WERI-Rb-1 (cell line): ENCODE measurements around the gene CPXM1.

ENCODE experiments used
- DNase-seq: peaks from one replicate; pipeline ENCODE4 v3.0.0-alpha.2; 2020
- H3K27ac ChIP-seq: fragments of 250-450 bp; sonication (Bioruptor Pico); 2 replicates; pipeline ENCODE4 v1.5.1; 2020; ENCODE audit warnings: mild to moderate bottlenecking, moderate library complexity
- H3K27me3 ChIP-seq: fragments of 250-450 bp; sonication (Bioruptor Pico); 2 replicates; pipeline ENCODE4 v1.5.1; 2021; ENCODE audit warnings: mild to moderate bottlenecking, low read depth, moderate library complexity; ENCODE audit not compliant: insufficient read depth, severe bottlenecking
- H3K36me3 ChIP-seq: fragments of 250-450 bp; sonication (Bioruptor Pico); 2 replicates; pipeline ENCODE4 v1.5.1; 2020; ENCODE audit warnings: mild to moderate bottlenecking, moderate library complexity
- H3K4me3 ChIP-seq: 2 replicates; pipeline ENCODE4 v1.5.1; 2011; ENCODE audit warnings: low read depth, mild to moderate bottlenecking, control low read depth, low read length
- H3K9me3 ChIP-seq: fragments of 250-450 bp; sonication (Bioruptor Pico); 2 replicates; pipeline ENCODE4 v1.5.1; 2021; ENCODE audit warnings: mild to moderate bottlenecking, moderate library complexity; ENCODE audit not compliant: severe bottlenecking
- CTCF ChIP-seq: IDR thresholded peaks from 2 replicates; pipeline ENCODE4 v1.5.1; 2011; ENCODE audit warnings: low read depth, mild to moderate bottlenecking, control low read depth, inconsistent platforms, low read length

CPXM1 gene

GRCh38 chr20:2793471-2793870 lies 7.0 kb downstream of the CPXM1 start:
- DNase-seq = no peak
- Histone ChIP-seq H3K27ac (no peak overlapping the region), H3K4me3 (no peak overlapping the region), H3K36me3 (peaks cover 34% of the 10 kb centered on the region), H3K27me3 (no peaks in the 10 kb centered on the region), H3K9me3 (no peaks in the 10 kb centered on the region)
- TF ChIP-seq CTCF = no peak

GRCh38 chr20:2783908-2784566 lies 16.4 kb downstream of the CPXM1 start:
- H3K9me3 ChIP-seq = no peaks in the 10 kb centered on the region
- no peak for DNase-seq
- TF ChIP-seq CTCF = no peak
- no peaks in the 10 kb centered on the region; the same call in 1 of the 2 replicates for H3K36me3 ChIP-seq
- no peak overlapping the region for H3K4me3 ChIP-seq
- no peak overlapping the region for H3K27ac ChIP-seq
- no peaks in the 10 kb centered on the region for H3K27me3 ChIP-seq

- no peak overlapping the region for H3K27ac ChIP-seq
- H3K27me3 ChIP-seq = no peaks in the 10 kb centered on the region
- TF ChIP-seq CTCF = no peak
- no peaks in the 10 kb centered on the region for H3K36me3 ChIP-seq
- DNase-seq = no peak
- peaks cover under 1% of the 10 kb centered on the region for H3K9me3 ChIP-seq
- H3K4me3 ChIP-seq = no peak overlapping the region
These were observed 19.5 kb downstream of the CPXM1 start for GRCh38 chr20:2780948-2781347.

GRCh38 chr20:2778602-2779321 lies 21.7 kb downstream of the CPXM1 start:
- Histone ChIP-seq H3K9me3 (peaks cover 7% of the 10 kb centered on the region), H3K27ac (no peak overlapping the region), H3K27me3 (no peaks in the 10 kb centered on the region), H3K36me3 (no peaks in the 10 kb centered on the region), H3K4me3 (no peak overlapping the region)
- no peak for TF ChIP-seq CTCF
- DNase-seq = no peak

GRCh38 chr20:2775139-2775538 lies 25.3 kb downstream of the CPXM1 start:
- no peaks in the 10 kb centered on the region for H3K27me3 ChIP-seq
- no peak for TF ChIP-seq CTCF
- DNase-seq = no peak

More at GRCh38 chr20:2775139-2775538, 25.3 kb downstream of the CPXM1 start:
- no peaks in the 10 kb centered on the region for H3K36me3 ChIP-seq
- peaks cover 7% of the 10 kb centered on the region for H3K9me3 ChIP-seq
- H3K4me3 ChIP-seq = no peak overlapping the region
- H3K27ac ChIP-seq = no peak overlapping the region
